Endodermal cell (in vitro differentiated cells): ENCODE results near the gene TIMM10. TPM values are rescaled to one million over a fixed set of nuclear protein-coding genes. Genes with fewer than 3 reads are reported as not detected.

Experiments
- DNase-seq: peaks from one replicate; pipeline ENCODE4 v3.0.0-alpha.2; 2017
- H3K27ac ChIP-seq: 2 replicates; pipeline ENCODE4 v1.5.1; 2013; ENCODE audit warnings: mild to moderate bottlenecking, low read depth, low read length, moderate library complexity
- H3K27me3 ChIP-seq: 2 replicates; pipeline ENCODE4 v1.6.1; 2013; ENCODE audit warnings: mild to moderate bottlenecking, low read length, moderate library complexity; ENCODE audit not compliant: insufficient read depth, control insufficient read depth, poor library complexity, severe bottlenecking
- H3K36me3 ChIP-seq: 2 replicates; pipeline ENCODE4 v1.7.0; 2013; ENCODE audit warnings: mild to moderate bottlenecking, low read length, moderate library complexity; ENCODE audit not compliant: control insufficient read depth, insufficient read depth
- H3K4me1 ChIP-seq: one replicate; pipeline ENCODE4 v1.7.0; 2013; ENCODE audit warnings: low read length; ENCODE audit not compliant: control insufficient read depth, insufficient read depth
- H3K4me3 ChIP-seq: 2 replicates; pipeline ENCODE4 v1.5.1; 2013; ENCODE audit warnings: mild to moderate bottlenecking, low read length, moderate library complexity
- H3K9ac ChIP-seq: 2 replicates; pipeline ENCODE4 v1.6.1; 2013; ENCODE audit warnings: mild to moderate bottlenecking, low read length, moderate library complexity; ENCODE audit not compliant: poor library complexity, severe bottlenecking; ENCODE audit errors: extremely low read depth
- H3K9me3 ChIP-seq: 2 replicates; pipeline ENCODE4 v1.6.1; 2013; ENCODE audit warnings: mild to moderate bottlenecking, low read length, moderate library complexity; ENCODE audit not compliant: control insufficient read depth
- H3K27ac Mint-ChIP-seq: 2 replicates; pipeline ENCODE4 v1.8.0; 2020; ENCODE audit warnings: mixed read lengths
- H3K27me3 Mint-ChIP-seq: 2 replicates; pipeline ENCODE4 v1.8.0; 2021; ENCODE audit warnings: mild to moderate bottlenecking, mixed read lengths; ENCODE audit not compliant: insufficient read depth
- H3K36me3 Mint-ChIP-seq: 2 replicates; pipeline ENCODE4 v1.8.0; 2020; ENCODE audit warnings: low read depth, mixed read lengths
- H3K4me1 Mint-ChIP-seq: 2 replicates; pipeline ENCODE4 v1.8.0; 2020; ENCODE audit warnings: mixed read lengths
- H3K4me3 Mint-ChIP-seq: 2 replicates; pipeline ENCODE4 v1.8.0; 2020; ENCODE audit warnings: mild to moderate bottlenecking, moderate library complexity, mixed read lengths
- H3K9me3 Mint-ChIP-seq: 2 replicates; pipeline ENCODE4 v1.8.0; 2020; ENCODE audit warnings: mild to moderate bottlenecking, mixed read lengths
- CTCF ChIP-seq: fragments of 200-600 bp; sonication (generic); conservative IDR thresholded peaks from 2 replicates; pipeline ENCODE4 v1.5.0; 2021; ENCODE audit warnings: antibody characterized with exemption, mild to moderate bottlenecking
- WGBS, 2 experiments: methylation state at CpG; one replicate each; pipeline versions ENCODE4 v1.1.5 to v1.1.7; 2013; ENCODE audit warnings: missing lambda C conversion rate in 2 of 2, mixed read lengths in 1 of 2; ENCODE audit not compliant: insufficient coverage in 1 of 2, insufficient read length in 1 of 2; 5-methylcytosine and 5-hydroxymethylcytosine counted together
- total RNA-seq, 2 donors: library from RNA; stranded (reverse); fragmentation: NEBNext Ultra II Directional in 1 of 2; extraction: Animal tissue kit (Norgen Biotek cat#: 25700) in 1 of 2; gene quantifications; 2 replicates in 1 of 2; 3 replicates in 1 of 2; pipeline ENCODE4 v1.2.1, GENCODE V29; 2021

Gene TIMM10
- total RNA-seq, 2 donors from 2014 or later, result 77.4 to 79.8 TPM

DNA sequence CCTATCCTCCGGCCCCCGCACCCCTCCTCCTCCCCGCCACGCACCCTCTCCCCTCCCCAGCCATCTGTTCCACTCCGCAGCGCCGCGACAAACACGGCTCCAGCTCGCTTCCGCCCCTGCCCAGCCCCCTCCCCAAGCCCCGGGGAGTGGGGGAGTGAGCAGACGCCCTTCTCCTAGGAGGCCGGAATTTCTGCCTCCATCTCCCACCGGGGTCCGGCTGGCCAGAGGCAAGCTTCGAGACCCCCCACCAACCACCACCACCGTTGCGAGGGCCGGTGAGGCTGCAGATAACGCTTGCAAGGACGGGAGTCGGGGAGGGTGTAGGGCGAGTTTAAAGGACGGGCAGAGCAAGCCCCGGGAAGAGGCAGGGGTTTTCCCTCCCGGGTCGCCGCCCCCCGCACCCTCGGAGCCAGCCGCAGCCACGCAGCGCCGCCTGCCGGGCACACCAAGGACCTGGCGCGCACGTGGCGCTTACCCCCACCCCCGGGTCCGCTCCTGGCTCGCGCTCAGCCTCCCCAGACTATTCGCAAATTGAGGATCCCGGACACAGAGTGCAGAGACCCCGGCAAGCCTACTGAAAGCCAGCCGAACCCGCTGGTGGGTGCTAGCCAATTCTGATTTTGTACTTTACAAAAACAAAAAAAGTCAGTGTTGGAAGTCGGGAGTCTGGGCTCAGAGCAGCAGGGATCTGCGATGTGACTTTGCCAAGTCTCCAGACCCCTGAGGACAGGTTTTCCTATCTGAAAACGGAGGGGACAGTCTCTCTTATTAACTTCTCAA is 47.6 kb downstream of the TIMM10 start:
- peak overlapping the region; percentile 70 for H3K4me3 ChIP-seq
- Mint-ChIP-seq H3K36me3 (no peaks in the 10 kb centered on the region), H3K4me3 (peak overlapping the region; percentile 52), H3K4me1 (peaks cover 13% of the 10 kb centered on the region), H3K27ac (no peak overlapping the region), H3K9me3 (no peaks in the 10 kb centered on the region), H3K27me3 (peaks cover 65% of the 10 kb centered on the region)
- peaks cover 4% of the 10 kb centered on the region for H3K4me1 ChIP-seq
- TF ChIP-seq CTCF, result peak; percentile 93
- peak; percentile 91 for DNase-seq
- peak overlapping the region; percentile 43 for H3K27ac ChIP-seq
- no peaks in the 10 kb centered on the region for H3K36me3 ChIP-seq
- H3K27me3 ChIP-seq, result peaks cover 61% of the 10 kb centered on the region
- H3K9ac ChIP-seq, result peak overlapping the region; percentile 11
- 2 to 3% methylated on average over 18 to 51 of the region's 52 CpGs for WGBS, 2 experiments
- no peaks in the 10 kb centered on the region for H3K9me3 ChIP-seq

- H3K27ac Mint-ChIP-seq, result no peak overlapping the region
- H3K27me3 Mint-ChIP-seq, result peaks cover 73% of the 10 kb centered on the region
- Histone ChIP-seq H3K27ac (no peak overlapping the region), H3K27me3 (peaks cover 69% of the 10 kb centered on the region), H3K4me3 (peak overlapping the region; percentile 70), H3K9ac (no peak overlapping the region), H3K36me3 (no peaks in the 10 kb centered on the region), H3K9me3 (no peaks in the 10 kb centered on the region), H3K4me1 (peaks cover 4% of the 10 kb centered on the region)
- peaks cover 13% of the 10 kb centered on the region for H3K4me1 Mint-ChIP-seq
- WGBS, 2 experiments, result 8 to 13% methylated on average over 19 to 43 of the region's 44 CpGs
- no peak for TF ChIP-seq CTCF
- no peaks in the 10 kb centered on the region for H3K36me3 Mint-ChIP-seq
- no peaks in the 10 kb centered on the region for H3K9me3 Mint-ChIP-seq
- DNase-seq, result peak; percentile 63
- H3K4me3 Mint-ChIP-seq, result peak overlapping the region; percentile 52
Measured at GRCh38 chr11:57481915-57482781, 48.4 kb downstream of the TIMM10 start.

- H3K36me3 Mint-ChIP-seq, result no peaks in the 10 kb centered on the region
- H3K27me3 ChIP-seq, result peaks cover 77% of the 10 kb centered on the region
- H3K4me1 Mint-ChIP-seq, result peaks cover 13% of the 10 kb centered on the region
- DNase-seq, result no peak
- no peak overlapping the region for H3K9ac ChIP-seq
- H3K36me3 ChIP-seq, result no peaks in the 10 kb centered on the region
- no peak overlapping the region for H3K27ac ChIP-seq
- no peak for TF ChIP-seq CTCF
- H3K9me3 Mint-ChIP-seq, result no peaks in the 10 kb centered on the region
- no peaks in the 10 kb centered on the region for H3K9me3 ChIP-seq
- H3K27ac Mint-ChIP-seq, result no peak overlapping the region
- H3K27me3 Mint-ChIP-seq, result peaks cover 80% of the 10 kb centered on the region
- peaks cover 4% of the 10 kb centered on the region for H3K4me1 ChIP-seq
- H3K4me3 Mint-ChIP-seq, result peak overlapping the region; percentile 52
- H3K4me3 ChIP-seq, result no peak overlapping the region
- 90% methylated on average over 1 of the region's 2 CpGs; no CpG with 5 or more reads in 1 of the 2 experiments for WGBS, 2 experiments
Measured at GRCh38 chr11:57481315-57481714, 49.2 kb downstream of the TIMM10 start.
